Fibroblast of the aortic adventitia (primary cell): ENCODE measurements around the gene LDHA. TPM values are rescaled to one million over a fixed set of nuclear protein-coding genes. Genes with fewer than 3 reads are reported as not detected.
"Not testable (repeated sequence)": the region's sequence is repeated elsewhere in the genome, so short reads cannot be mapped to it uniquely, and the experiment has no call there.

Experiments used
- DNase-seq: peaks from one replicate; pipeline ENCODE4 v3.0.0-alpha.2; 2010; ENCODE audit warnings: low read depth
- H3K4me3 ChIP-seq: 2 replicates; pipeline ENCODE4 v1.5.1; 2011; ENCODE audit warnings: low read depth, mild to moderate bottlenecking, control low read depth, low read length, moderate library complexity
- CTCF ChIP-seq: IDR thresholded peaks from 2 replicates; pipeline ENCODE4 v1.5.1; 2011; ENCODE audit warnings: mild to moderate bottlenecking, low read length, control low read depth, inconsistent platforms; ENCODE audit not compliant: insufficient read depth
- total RNA-seq: library from RNA; depleted of rRNA; stranded (reverse); fragments of >200 nt; gene quantifications from 2 replicates; pipeline ENCODE4 v1.2.3, GENCODE V29; 2012; ENCODE audit warnings: low replicate concordance

LDHA gene
- total RNA-seq, 1 donor, result 1,021 TPM

GRCh38 chr11:18404062-18404461, 9.7 kb downstream of the LDHA start:
- TF ChIP-seq CTCF, result no peak
- no peak overlapping the region for H3K4me3 ChIP-seq
- DNase-seq, result no peak

- DNase-seq, result peak; percentile 43
- H3K4me3 ChIP-seq, result not testable (repeated sequence)
These were observed 13.0 kb downstream of the LDHA start for GRCh38 chr11:18407400-18407799.

GRCh38 chr11:18408558-18409291, 14.4 kb downstream of the LDHA start:
- TF ChIP-seq CTCF, result no peak
- H3K4me3 ChIP-seq, result no peak overlapping the region
- DNase-seq, result no peak

- TF ChIP-seq CTCF, result no peak
- H3K4me3 ChIP-seq, result no peak overlapping the region
- DNase-seq, result no peak
These were observed 22.1 kb downstream of the LDHA start for GRCh38 chr11:18416459-18416858.

- TF ChIP-seq CTCF, result no peak
- no peak for DNase-seq
- no peak overlapping the region for H3K4me3 ChIP-seq
These were observed 24.7 kb downstream of the LDHA start for GRCh38 chr11:18419040-18419439.

GRCh38 chr11:18420067-18420466, 25.7 kb downstream of the LDHA start:
- DNase-seq, result no peak
- no peak for TF ChIP-seq CTCF
- no peak overlapping the region for H3K4me3 ChIP-seq

- no peak for DNase-seq
- no peak for TF ChIP-seq CTCF
- no peak overlapping the region for H3K4me3 ChIP-seq
These were observed 32.9 kb downstream of the LDHA start for GRCh38 chr11:18427240-18427639.
